RPMI7951 (cell line): Measurements from ENCODE around the gene DNAH17. TPM values are rescaled to one million over a fixed set of nuclear protein-coding genes. Genes with fewer than 3 reads are reported as not detected.
"Not testable (repeated sequence)": the region's sequence is repeated elsewhere in the genome, so short reads cannot be mapped to it uniquely, and the experiment has no call there.

Experiments
- DNase-seq: peaks from one replicate; pipeline ENCODE4 v3.0.0-alpha.2; 2012; ENCODE audit warnings: low read depth
- total RNA-seq: library from RNA; depleted of rRNA; stranded (reverse); fragments of >200 nt; shearing (Covaris generic); gene quantifications from 2 replicates; pipeline ENCODE4 v1.2.3, GENCODE V29; 2014

DNAH17 gene
- total RNA-seq, 1 experiment from 2014 or later, result 0.12 TPM

GRCh38 chr17:78525511-78526160 lies 51.6 kb downstream of the DNAH17 start:
- no peak for DNase-seq

GRCh38 chr17:78524870-78525510 lies 52.2 kb downstream of the DNAH17 start:
- no peak for DNase-seq

- no peak for DNase-seq
Measured at GRCh38 chr17:78523934-78524655, 53.1 kb downstream of the DNAH17 start.

GRCh38 chr17:78522031-78522809 lies 55.0 kb downstream of the DNAH17 start:
- DNase-seq, result no peak

- no peak for DNase-seq
Measured at GRCh38 chr17:78517421-78517820, 59.8 kb downstream of the DNAH17 start.

GRCh38 chr17:78515480-78515879 lies 61.7 kb downstream of the DNAH17 start:
- DNase-seq, result no peak

- DNase-seq, result no peak
Measured at GRCh38 chr17:78514521-78514920, 62.7 kb downstream of the DNAH17 start.

GRCh38 chr17:78512976-78513375 lies 64.2 kb downstream of the DNAH17 start:
- DNase-seq, result no peak

GRCh38 chr17:78510141-78511075 lies 66.8 kb downstream of the DNAH17 start:
- DNase-seq, result no peak

- DNase-seq, result no peak
Measured at GRCh38 chr17:78507526-78507925, 69.7 kb downstream of the DNAH17 start.

GRCh38 chr17:78506454-78507309 lies 70.5 kb downstream of the DNAH17 start:
- DNase-seq, result no peak

GRCh38 chr17:78504156-78504925 lies 72.9 kb downstream of the DNAH17 start:
- DNase-seq, result no peak

- not testable (repeated sequence) for DNase-seq
Measured at GRCh38 chr17:78503388-78503787, 73.8 kb downstream of the DNAH17 start.

- DNase-seq, result no peak
Measured at GRCh38 chr17:78502611-78503148, 74.5 kb downstream of the DNAH17 start.

GRCh38 chr17:78501241-78502036 lies 75.8 kb downstream of the DNAH17 start:
- DNase-seq, result no peak

GRCh38 chr17:78500806-78501205 lies 76.4 kb downstream of the DNAH17 start:
- no peak for DNase-seq

GRCh38 chr17:78499715-78500540 lies 77.3 kb downstream of the DNAH17 start:
- no peak for DNase-seq
